KOPT-K1 (cell line): ENCODE data around the gene TRIM13.
"Not testable (repeated sequence)": the region's sequence is repeated elsewhere in the genome, so short reads cannot be mapped to it uniquely, and the experiment has no call there.

Experiments used
- H3K27ac ChIP-seq: fragments of 200-600 bp; sonication (generic); 2 replicates; pipeline ENCODE4 v1.5.1; 2016; ENCODE audit warnings: antibody characterized with exemption, mild to moderate bottlenecking, low read depth, low read length; ENCODE audit not compliant: poor library complexity, severe bottlenecking
- H3K36me3 ChIP-seq: fragments of 200-600 bp; sonication (generic); 2 replicates; pipeline ENCODE4 v1.5.1; 2017; ENCODE audit warnings: antibody characterized with exemption, mild to moderate bottlenecking, low read length, moderate library complexity; ENCODE audit not compliant: insufficient read depth
- H3K9me3 ChIP-seq: fragments of 200-600 bp; sonication (generic); 2 replicates; pipeline ENCODE4 v1.5.1; 2017; ENCODE audit warnings: antibody characterized with exemption, low read length, mild to moderate bottlenecking; ENCODE audit not compliant: insufficient read depth, poor library complexity, severe bottlenecking

Gene TRIM13

GRCh38 chr13:50015750-50016149 lies 18.9 kb downstream of the TRIM13 start:
- Histone ChIP-seq H3K9me3 (no peaks in the 10 kb centered on the region), H3K36me3 (peaks cover 97% of the 10 kb centered on the region), H3K27ac (no peak overlapping the region)

- Histone ChIP-seq H3K27ac (no peak overlapping the region), H3K36me3 (peaks cover 97% of the 10 kb centered on the region), H3K9me3 (no peaks in the 10 kb centered on the region)
Measured at GRCh38 chr13:50016444-50016843, 19.6 kb downstream of the TRIM13 start.

- Histone ChIP-seq H3K9me3 (no peaks in the 10 kb centered on the region), H3K36me3 (peaks cover 97% of the 10 kb centered on the region), H3K27ac (no peak overlapping the region)
Measured at GRCh38 chr13:50017819-50018218, 21.0 kb downstream of the TRIM13 start.

GRCh38 chr13:50025436-50025835 lies 28.6 kb downstream of the TRIM13 start:
- no peak overlapping the region for H3K27ac ChIP-seq
- H3K36me3 ChIP-seq, result peaks cover 89% of the 10 kb centered on the region
- H3K9me3 ChIP-seq, result no peaks in the 10 kb centered on the region

GRCh38 chr13:50026788-50027473 lies 30.1 kb downstream of the TRIM13 start:
- no peaks in the 10 kb centered on the region for H3K9me3 ChIP-seq
- no peak overlapping the region for H3K27ac ChIP-seq
- H3K36me3 ChIP-seq, result peaks cover 74% of the 10 kb centered on the region

- H3K27ac ChIP-seq, result no peak overlapping the region
- H3K9me3 ChIP-seq, result no peaks in the 10 kb centered on the region
- peaks cover 41% of the 10 kb centered on the region for H3K36me3 ChIP-seq
Measured at GRCh38 chr13:50030315-50030714, 33.5 kb downstream of the TRIM13 start.

GRCh38 chr13:50033725-50034124 lies 36.9 kb downstream of the TRIM13 start:
- Histone ChIP-seq H3K9me3 (no peaks in the 10 kb centered on the region), H3K36me3 (peaks cover 25% of the 10 kb centered on the region), H3K27ac (no peak overlapping the region)

- H3K9me3 ChIP-seq, result no peaks in the 10 kb centered on the region
- no peak overlapping the region for H3K27ac ChIP-seq
- H3K36me3 ChIP-seq, result peaks cover 60% of the 10 kb centered on the region
Measured at GRCh38 chr13:50037788-50038187, 40.9 kb downstream of the TRIM13 start.

- no peaks in the 10 kb centered on the region for H3K9me3 ChIP-seq
- H3K36me3 ChIP-seq, result peaks cover 65% of the 10 kb centered on the region
- no peak overlapping the region for H3K27ac ChIP-seq
Measured at GRCh38 chr13:50038266-50038665, 41.4 kb downstream of the TRIM13 start.

GRCh38 chr13:50052478-50052877 lies 55.6 kb downstream of the TRIM13 start:
- Histone ChIP-seq H3K27ac (no peak overlapping the region), H3K36me3 (peaks cover 96% of the 10 kb centered on the region)

GRCh38 chr13:50053844-50054243 lies 57.0 kb downstream of the TRIM13 start:
- Histone ChIP-seq H3K27ac (no peak overlapping the region), H3K36me3 (peaks cover 97% of the 10 kb centered on the region), H3K9me3 (no peaks in the 10 kb centered on the region)

More at GRCh38 chr13:50052478-50052877, 55.6 kb downstream of the TRIM13 start:
- no peaks in the 10 kb centered on the region for H3K9me3 ChIP-seq

- peaks cover 99% of the 10 kb centered on the region for H3K36me3 ChIP-seq
- H3K27ac ChIP-seq, result no peak overlapping the region
Measured at GRCh38 chr13:50055454-50055853, 58.6 kb downstream of the TRIM13 start.

GRCh38 chr13:50060718-50061117 lies 63.9 kb downstream of the TRIM13 start:
- Histone ChIP-seq H3K9me3 (no peaks in the 10 kb centered on the region), H3K36me3 (peaks cover 93% of the 10 kb centered on the region), H3K27ac (no peak overlapping the region)

More at GRCh38 chr13:50055454-50055853, 58.6 kb downstream of the TRIM13 start:
- no peaks in the 10 kb centered on the region for H3K9me3 ChIP-seq

GRCh38 chr13:50062336-50062735 lies 65.5 kb downstream of the TRIM13 start:
- H3K36me3 ChIP-seq, result peaks cover 93% of the 10 kb centered on the region
- H3K9me3 ChIP-seq, result not testable (repeated sequence)

GRCh38 chr13:50065712-50066111 lies 68.9 kb downstream of the TRIM13 start:
- Histone ChIP-seq H3K36me3 (peaks cover 93% of the 10 kb centered on the region), H3K9me3 (no peaks in the 10 kb centered on the region), H3K27ac (no peak overlapping the region)

More at GRCh38 chr13:50062336-50062735, 65.5 kb downstream of the TRIM13 start:
- H3K27ac ChIP-seq, result not testable (repeated sequence)
